Activated T-helper 1 cell treated with anti-CD3 and anti-CD28 coated beads, Interleukin-2, amount 50 U/mL, for 16 hours (primary cell): ENCODE data around the gene OR8B12.
"Not testable (repeated sequence)": the region's sequence is repeated elsewhere in the genome, so short reads cannot be mapped to it uniquely, and the experiment has no call there.

ENCODE experiments used
- DNase-seq, 2 donors: peaks; one replicate each; pipeline ENCODE4 v3.0.0-alpha.2; 2020; ENCODE audit warnings: low read depth in 1 of 2, low spot score in 1 of 2

The OR8B12 gene

GRCh38 chr11:124533626-124534025, 9.8 kb downstream of the OR8B12 start:
- no peak for DNase-seq

GRCh38 chr11:124520550-124520854, 23.0 kb downstream of the OR8B12 start:
- DNase-seq: no peak

- DNase-seq: no peak
Observed at GRCh38 chr11:124519850-124520549, 23.5 kb downstream of the OR8B12 start.

- no peak for DNase-seq
Observed at GRCh38 chr11:124518989-124519451, 24.4 kb downstream of the OR8B12 start.

GRCh38 chr11:124517314-124517713, 26.1 kb downstream of the OR8B12 start:
- DNase-seq: no peak

GRCh38 chr11:124514675-124515074, 28.8 kb downstream of the OR8B12 start:
- DNase-seq: not testable (repeated sequence)

GRCh38 chr11:124514131-124514530, 29.3 kb downstream of the OR8B12 start:
- DNase-seq: no peak

- DNase-seq: no peak
Observed at GRCh38 chr11:124511745-124512144, 31.7 kb downstream of the OR8B12 start.

- DNase-seq: no peak
Observed at GRCh38 chr11:124510279-124510678, 33.2 kb downstream of the OR8B12 start.

GRCh38 chr11:124499711-124500110, 43.7 kb downstream of the OR8B12 start:
- no peak for DNase-seq

GRCh38 chr11:124493016-124493655, 50.3 kb downstream of the OR8B12 start:
- no peak for DNase-seq
